ENCODE data around the gene EPHA1.
"Not testable (repeated sequence)": the region's sequence is repeated elsewhere in the genome, so short reads cannot be mapped to it uniquely, and the experiment has no call there.

The EPHA1 gene

GRCh38 chr7:143395187-143396149, 13.2 kb downstream of the EPHA1 start:
- no peaks in the 10 kb centered on the region for H3K27me3 ChIP-seq (ENCODE audit: control insufficient read depth, insufficient read depth, low read length)
- no CpG with 5 or more reads among the region's 21 CpGs for WGBS (ENCODE audit: insufficient coverage, insufficient read length)
- no peaks in the 10 kb centered on the region for H3K9me3 ChIP-seq (ENCODE audit: control insufficient read depth, insufficient read depth, low read length)
- H3K27ac ChIP-seq (ENCODE audit: low read length), result no peak overlapping the region
- no peak for DNase-seq (ENCODE audit: low read depth, low spot score)
- no peak overlapping the region for H3K4me3 ChIP-seq (ENCODE audit: low read length)
- H3K36me3 ChIP-seq (ENCODE audit: control insufficient read depth, insufficient read depth, low read length), result peaks cover 81% of the 10 kb centered on the region
- no peaks in the 10 kb centered on the region for H3K4me1 ChIP-seq (ENCODE audit: control insufficient read depth, insufficient read depth, low read length)

GRCh38 chr7:143394777-143395176, 13.9 kb downstream of the EPHA1 start:
- H3K27me3 ChIP-seq (ENCODE audit: control insufficient read depth, insufficient read depth, low read length), result no peaks in the 10 kb centered on the region
- H3K27ac ChIP-seq (ENCODE audit: low read length), result no peak overlapping the region
- H3K36me3 ChIP-seq (ENCODE audit: control insufficient read depth, insufficient read depth, low read length), result peaks cover 80% of the 10 kb centered on the region
- DNase-seq (ENCODE audit: low read depth, low spot score), result no peak
- no peak overlapping the region for H3K4me3 ChIP-seq (ENCODE audit: low read length)
- H3K4me1 ChIP-seq (ENCODE audit: control insufficient read depth, insufficient read depth, low read length), result no peaks in the 10 kb centered on the region
- WGBS (ENCODE audit: insufficient coverage, insufficient read length), result no CpG with 5 or more reads among the region's 6 CpGs
- H3K9me3 ChIP-seq (ENCODE audit: control insufficient read depth, insufficient read depth, low read length), result no peaks in the 10 kb centered on the region

DNA sequence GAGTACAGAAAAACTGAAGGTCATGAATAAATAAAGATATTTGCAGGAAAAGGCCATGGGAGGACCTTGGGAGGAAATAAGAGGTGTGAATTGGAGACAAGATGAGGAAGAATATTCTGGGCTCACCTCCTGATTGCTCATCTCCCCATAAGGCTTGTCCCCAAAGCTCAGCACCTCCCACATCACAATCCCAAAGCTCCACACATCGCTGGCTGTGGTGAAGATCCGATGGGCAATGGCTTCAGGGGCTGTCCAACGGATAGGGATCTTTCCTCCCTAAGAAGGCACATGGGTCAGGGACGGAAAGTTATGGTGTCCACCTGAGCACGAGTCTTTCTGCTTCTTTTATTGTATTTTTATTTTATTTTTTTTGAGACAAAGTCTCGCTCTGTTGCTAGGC, 14.6 kb downstream of the EPHA1 start:
- no peak overlapping the region for H3K27ac ChIP-seq (ENCODE audit: low read length)
- H3K27me3 ChIP-seq (ENCODE audit: control insufficient read depth, insufficient read depth, low read length), result no peaks in the 10 kb centered on the region
- no peaks in the 10 kb centered on the region for H3K4me1 ChIP-seq (ENCODE audit: control insufficient read depth, insufficient read depth, low read length)
- H3K36me3 ChIP-seq (ENCODE audit: control insufficient read depth, insufficient read depth, low read length), result peaks cover 81% of the 10 kb centered on the region
- DNase-seq (ENCODE audit: low read depth, low spot score), result no peak
- H3K9me3 ChIP-seq (ENCODE audit: control insufficient read depth, insufficient read depth, low read length), result no peaks in the 10 kb centered on the region
- WGBS (ENCODE audit: insufficient coverage, insufficient read length), result no CpG with 5 or more reads among the region's 6 CpGs
- no peak overlapping the region for H3K4me3 ChIP-seq (ENCODE audit: low read length)

DNA sequence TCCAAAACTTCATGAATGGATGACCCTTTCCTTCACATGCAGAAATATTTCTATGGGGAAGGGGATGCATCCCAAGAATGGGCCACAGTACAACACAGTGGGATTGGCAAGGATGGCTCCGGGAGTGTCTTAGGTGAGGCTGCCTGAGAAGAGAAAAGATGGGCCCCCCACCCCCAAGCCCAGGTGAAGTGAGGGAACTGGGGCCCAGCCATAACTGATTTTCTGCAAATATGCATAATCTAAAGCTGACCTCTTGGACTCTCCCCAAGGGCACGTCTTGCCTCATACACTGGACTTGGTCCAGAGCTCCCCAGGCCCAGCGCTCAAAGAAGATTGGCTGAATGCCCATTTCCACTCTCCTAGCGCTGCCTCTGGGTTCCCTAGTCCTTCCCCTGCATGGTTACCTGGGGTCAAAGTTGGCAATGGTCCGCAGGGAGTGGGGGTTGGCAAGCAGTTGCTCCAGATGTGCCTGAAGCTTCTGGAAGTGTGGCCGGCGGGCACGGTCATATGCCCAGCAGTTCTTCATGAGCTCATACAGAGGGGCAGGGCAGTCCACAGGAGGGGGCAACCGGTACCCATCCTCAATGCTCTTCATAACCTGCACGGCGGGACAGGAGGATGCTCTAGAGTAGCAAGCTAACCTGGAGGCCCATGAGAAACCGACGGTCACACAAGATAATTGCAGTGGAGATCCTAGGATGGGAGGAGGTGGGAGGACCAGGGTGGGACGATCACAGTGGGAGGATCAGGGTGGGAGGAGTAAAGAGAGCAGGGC, 15.2 kb downstream of the EPHA1 start:
- WGBS (ENCODE audit: insufficient coverage, insufficient read length), result no CpG with 5 or more reads among the region's 14 CpGs
- Histone ChIP-seq H3K36me3 (ENCODE audit: control insufficient read depth, insufficient read depth, low read length) (peaks cover 84% of the 10 kb centered on the region), H3K9me3 (ENCODE audit: control insufficient read depth, insufficient read depth, low read length) (no peaks in the 10 kb centered on the region), H3K27me3 (ENCODE audit: control insufficient read depth, insufficient read depth, low read length) (no peaks in the 10 kb centered on the region), H3K4me3 (ENCODE audit: low read length) (no peak overlapping the region), H3K4me1 (ENCODE audit: control insufficient read depth, insufficient read depth, low read length) (no peaks in the 10 kb centered on the region), H3K27ac (ENCODE audit: low read length) (no peak overlapping the region)
- no peak for DNase-seq (ENCODE audit: low read depth, low spot score)

- no peaks in the 10 kb centered on the region for H3K4me1 ChIP-seq (ENCODE audit: control insufficient read depth, insufficient read depth, low read length)
- H3K9me3 ChIP-seq (ENCODE audit: control insufficient read depth, insufficient read depth, low read length), result no peaks in the 10 kb centered on the region
- no CpG with 5 or more reads among the region's 6 CpGs for WGBS (ENCODE audit: insufficient coverage, insufficient read length)
- H3K36me3 ChIP-seq (ENCODE audit: control insufficient read depth, insufficient read depth, low read length), result peaks cover 80% of the 10 kb centered on the region
- no peak overlapping the region for H3K4me3 ChIP-seq (ENCODE audit: low read length)
- no peak overlapping the region for H3K27ac ChIP-seq (ENCODE audit: low read length)
- H3K27me3 ChIP-seq (ENCODE audit: control insufficient read depth, insufficient read depth, low read length), result no peaks in the 10 kb centered on the region
- DNase-seq (ENCODE audit: low read depth, low spot score), result no peak
Measured at GRCh38 chr7:143392875-143393266, 15.8 kb downstream of the EPHA1 start.

- not testable (repeated sequence) for H3K4me3 ChIP-seq (ENCODE audit: low read length); H3K27ac ChIP-seq (ENCODE audit: low read length); H3K9me3 ChIP-seq (ENCODE audit: control insufficient read depth, insufficient read depth, low read length); H3K4me1 ChIP-seq (ENCODE audit: control insufficient read depth, insufficient read depth, low read length); DNase-seq (ENCODE audit: low read depth, low spot score); H3K27me3 ChIP-seq (ENCODE audit: control insufficient read depth, insufficient read depth, low read length)
- WGBS (ENCODE audit: insufficient coverage, insufficient read length), result no CpG with 5 or more reads among the region's 8 CpGs
- H3K36me3 ChIP-seq (ENCODE audit: control insufficient read depth, insufficient read depth, low read length), result peaks cover 80% of the 10 kb centered on the region
Measured at GRCh38 chr7:143392427-143392826, 16.2 kb downstream of the EPHA1 start.

DNA sequence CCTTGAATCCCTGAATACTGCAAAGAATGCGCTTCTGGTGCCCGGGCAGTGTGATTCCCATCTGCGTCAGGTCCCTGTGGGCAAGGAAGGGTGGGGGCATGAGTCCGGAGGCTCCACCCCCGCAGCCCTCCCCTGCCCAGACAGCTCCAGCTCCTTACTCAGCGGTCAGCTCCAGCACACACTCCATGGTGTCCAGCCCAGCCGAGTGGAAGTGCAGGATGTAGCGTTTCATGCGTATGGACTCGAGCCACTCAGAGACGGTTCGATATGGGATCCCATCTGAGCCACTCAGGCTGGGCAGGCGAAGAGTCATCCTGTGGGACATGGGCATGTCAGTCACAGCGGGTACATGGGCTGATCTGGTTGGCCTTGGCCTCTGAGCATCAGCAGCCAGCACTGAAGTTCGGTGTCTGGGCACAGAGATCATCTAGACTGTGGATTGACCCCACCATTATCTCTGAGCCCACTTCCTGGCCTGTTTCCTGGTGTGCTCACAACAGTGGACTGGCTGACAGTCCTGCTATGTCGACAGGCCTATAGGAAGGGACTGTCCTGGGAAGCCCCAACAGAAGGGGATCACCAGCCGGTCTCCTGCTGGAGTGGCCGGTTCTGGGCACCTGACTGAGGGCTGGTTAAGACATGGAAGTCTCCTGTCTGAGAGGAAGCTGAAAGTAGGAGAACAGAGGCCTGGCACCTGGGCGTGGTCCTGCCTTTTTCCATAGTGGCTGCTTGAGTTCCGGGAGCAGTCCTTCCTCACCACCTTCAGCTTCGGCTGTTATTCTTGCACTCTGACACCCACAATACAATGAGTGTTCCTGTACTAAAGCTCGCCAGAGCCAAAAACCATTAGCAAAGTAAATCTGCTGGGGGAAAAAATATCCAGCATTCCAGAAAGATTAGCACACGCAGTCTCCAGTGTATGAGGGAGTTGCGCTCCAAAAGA, 16.9 kb downstream of the EPHA1 start:
- WGBS (ENCODE audit: insufficient coverage, insufficient read length), result no CpG with 5 or more reads among the region's 24 CpGs
- H3K27ac ChIP-seq (ENCODE audit: low read length), result no peak overlapping the region
- DNase-seq (ENCODE audit: low read depth, low spot score), result no peak
- no peak overlapping the region for H3K4me3 ChIP-seq (ENCODE audit: low read length)
- no peaks in the 10 kb centered on the region for H3K4me1 ChIP-seq (ENCODE audit: control insufficient read depth, insufficient read depth, low read length)
- no peaks in the 10 kb centered on the region for H3K27me3 ChIP-seq (ENCODE audit: control insufficient read depth, insufficient read depth, low read length)
- peaks cover 76% of the 10 kb centered on the region for H3K36me3 ChIP-seq (ENCODE audit: control insufficient read depth, insufficient read depth, low read length)
- H3K9me3 ChIP-seq (ENCODE audit: control insufficient read depth, insufficient read depth, low read length), result no peaks in the 10 kb centered on the region

DNA sequence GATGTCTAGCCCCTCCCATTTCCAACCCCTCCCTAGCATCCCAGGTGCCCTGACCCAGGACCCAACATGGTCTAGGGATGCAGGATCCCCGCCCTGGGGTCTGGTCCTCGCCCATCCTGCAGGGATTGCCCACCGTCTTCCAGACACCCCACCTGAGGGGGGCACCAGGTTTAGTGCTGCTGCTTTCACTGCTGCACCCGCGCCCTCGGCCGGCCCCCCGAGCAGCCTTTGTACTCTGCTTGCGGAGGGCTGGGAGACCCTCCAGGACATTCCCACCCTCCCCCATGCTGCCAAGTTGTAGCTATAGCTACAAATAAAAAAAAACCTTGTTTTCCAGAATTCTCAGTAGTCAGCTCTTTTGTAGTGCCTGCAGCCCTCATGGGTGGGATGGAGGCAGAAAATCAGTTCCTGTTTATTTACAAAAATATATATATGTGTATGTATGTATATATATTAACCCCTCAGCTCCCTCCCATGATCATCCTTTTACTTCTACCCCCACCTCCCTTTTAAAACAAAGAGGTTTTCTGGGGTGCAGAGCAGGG, 17.8 kb downstream of the EPHA1 start:
- no peak for DNase-seq (ENCODE audit: low read depth, low spot score)
- Histone ChIP-seq H3K27ac (ENCODE audit: low read length) (no peak overlapping the region), H3K36me3 (ENCODE audit: control insufficient read depth, insufficient read depth, low read length) (peaks cover 68% of the 10 kb centered on the region), H3K9me3 (ENCODE audit: control insufficient read depth, insufficient read depth, low read length) (no peaks in the 10 kb centered on the region), H3K27me3 (ENCODE audit: control insufficient read depth, insufficient read depth, low read length) (no peaks in the 10 kb centered on the region), H3K4me1 (ENCODE audit: control insufficient read depth, insufficient read depth, low read length) (no peaks in the 10 kb centered on the region), H3K4me3 (ENCODE audit: low read length) (no peak overlapping the region)
- no CpG with 5 or more reads among the region's 9 CpGs for WGBS (ENCODE audit: insufficient coverage, insufficient read length)

DNA sequence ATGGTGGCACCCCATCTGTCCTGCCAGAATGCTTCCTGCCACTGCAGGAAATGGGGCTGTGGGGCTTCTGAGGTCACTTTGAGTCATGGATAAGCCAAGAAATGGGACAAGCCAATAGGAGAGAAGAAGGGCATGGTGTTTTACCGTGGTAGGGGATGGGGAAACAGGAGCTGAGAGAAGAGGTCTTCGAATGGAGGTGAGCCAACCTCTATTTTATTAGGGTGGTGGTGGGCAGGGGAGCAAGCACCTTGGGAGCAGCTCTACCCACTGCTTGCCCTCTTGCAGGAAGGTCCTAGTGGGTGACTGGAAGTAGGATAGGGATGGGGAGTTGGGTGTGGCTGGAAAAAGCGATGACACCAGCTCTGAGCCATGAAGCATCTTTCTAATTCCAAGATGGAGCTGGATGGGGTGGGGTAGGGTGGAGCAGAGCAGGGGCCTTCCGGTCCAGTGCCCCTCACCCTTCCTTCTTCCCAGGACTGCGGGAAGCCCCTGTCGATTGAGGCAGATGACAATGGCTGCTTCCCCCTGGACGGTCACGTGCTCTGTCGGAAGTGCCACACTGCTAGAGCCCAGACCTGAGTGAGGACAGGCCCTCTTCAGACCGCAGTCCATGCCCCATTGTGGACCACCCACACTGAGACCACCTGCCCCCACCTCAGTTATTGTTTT, 18.4 kb downstream of the EPHA1 start:
- WGBS (ENCODE audit: insufficient coverage, insufficient read length), result no CpG with 5 or more reads among the region's 10 CpGs
- Histone ChIP-seq H3K27ac (ENCODE audit: low read length) (no peak overlapping the region), H3K36me3 (ENCODE audit: control insufficient read depth, insufficient read depth, low read length) (peaks cover 63% of the 10 kb centered on the region), H3K27me3 (ENCODE audit: control insufficient read depth, insufficient read depth, low read length) (no peaks in the 10 kb centered on the region), H3K4me1 (ENCODE audit: control insufficient read depth, insufficient read depth, low read length) (no peaks in the 10 kb centered on the region), H3K4me3 (ENCODE audit: low read length) (no peak overlapping the region), H3K9me3 (ENCODE audit: control insufficient read depth, insufficient read depth, low read length) (no peaks in the 10 kb centered on the region)
- DNase-seq (ENCODE audit: low read depth, low spot score), result no peak
